ENCODE results near the gene DAPK3. TPM values are rescaled to one million over a fixed set of nuclear protein-coding genes. Genes with fewer than 3 reads are reported as not detected.

The DAPK3 gene
- total RNA-seq = 183 and 198 TPM in 2 replicates

GRCh38 chr19:3970808-3971598, at the start of gene DAPK3:
TSS of gene DAPK3 (minus strand) at chr19:3971099. CDS start at chr19:3969735, 1,364 bp downstream.

GRCh38 chr19:4007021-4007835, 36.3 kb upstream of the DAPK3 start, which contains the start of gene PIAS4:
TSS of gene PIAS4 (plus strand) at chr19:4007736. CDS start at chr19:4007761, 25 bp downstream.

GRCh38 chr19:3984908-3985642, 14.2 kb upstream of the DAPK3 start, which contains the start of gene EEF2:
TSS of gene EEF2 (minus strand) at chr19:3985463. CDS start at chr19:3985380, 83 bp downstream.

GRCh38 chr19:3932931-3933810, 37.7 kb downstream of the DAPK3 start, which contains the start of gene NMRK2:
TSS of gene NMRK2 (plus strand) at chr19:3933069. CDS start at chr19:3933672, 603 bp downstream.

Small RNA genes within 50 kb of the gene (small RNA-seq; reads per million reads assigned to genes)
- gene RN7SL202P (not detected), gene SNORD37 (11.1 reads per million, percentile 96 among the genes with 10 or more reads in this experiment)

Other genes starting within 250 kb of the DAPK3 start
- 26.6 and 29.4 TPM in 2 replicates for gene APBA3, start 209.4 kb downstream of the DAPK3 start, total RNA-seq
- 50.1 and 51.0 TPM in 2 replicates for gene MRPL54, start 208.4 kb downstream of the DAPK3 start, total RNA-seq
- gene RAX2, start 198.9 kb downstream of the DAPK3 start, total RNA-seq = not detected in 2 replicates
- gene MATK, start 184.7 kb downstream of the DAPK3 start, total RNA-seq = 0.29 TPM in 1 of 2 replicates, not detected in the other
- not detected in 2 replicates for gene ZFR2, start 102.1 kb downstream of the DAPK3 start, total RNA-seq
- gene ATCAY, start 90.4 kb downstream of the DAPK3 start, total RNA-seq = not detected in 2 replicates
- gene NMRK2, start 38.0 kb downstream of the DAPK3 start, total RNA-seq = not detected in 2 replicates
- 2,391 and 3,726 TPM in 2 replicates for gene EEF2, start 14.4 kb upstream of the DAPK3 start, total RNA-seq
- 29.1 and 42.0 TPM in 2 replicates for gene PIAS4, start 36.6 kb upstream of the DAPK3 start, total RNA-seq
- gene ZBTB7A, start 95.8 kb upstream of the DAPK3 start, total RNA-seq = 31.4 and 35.3 TPM in 2 replicates
- 169 and 241 TPM in 2 replicates for gene MAP2K2, start 153.0 kb upstream of the DAPK3 start, total RNA-seq
- gene CREB3L3, start 182.5 kb upstream of the DAPK3 start, total RNA-seq = not detected in 2 replicates
- 10.6 and 21.2 TPM in 2 replicates for gene SIRT6, start 211.5 kb upstream of the DAPK3 start, total RNA-seq
- gene ANKRD24, start 211.6 kb upstream of the DAPK3 start, total RNA-seq = 0.10 and 1.6 TPM in 2 replicates

All from vein endothelial cell (primary cell).